Nephron (organoid): Measurements from ENCODE around the gene TREX2.

Source experiments
- H3K27ac Mint-ChIP-seq, 3 experiments: 2 replicates each; pipeline ENCODE4 v1.8.0; 2020; ENCODE audit warnings: mixed read lengths in 3 of 3, mild to moderate bottlenecking in 2 of 3, moderate library complexity in 1 of 3
- H3K27me3 Mint-ChIP-seq: 2 replicates; pipeline ENCODE4 v1.8.0; 2021; ENCODE audit warnings: low read depth, mild to moderate bottlenecking, moderate library complexity, mixed read lengths
- H3K36me3 Mint-ChIP-seq: 2 replicates; pipeline ENCODE4 v1.8.0; 2020; ENCODE audit warnings: low read depth, mixed read lengths
- H3K4me1 Mint-ChIP-seq: 2 replicates; pipeline ENCODE4 v1.8.0; 2020; ENCODE audit warnings: mixed read lengths
- H3K4me3 Mint-ChIP-seq, 3 experiments: 2 replicates each; pipeline ENCODE4 v1.8.0; 2020; ENCODE audit warnings: mild to moderate bottlenecking in 3 of 3, mixed read lengths in 3 of 3, moderate library complexity in 2 of 3
- H3K9me3 Mint-ChIP-seq: 2 replicates; pipeline ENCODE4 v1.8.0; 2020; ENCODE audit warnings: mixed read lengths
- CTCF ChIP-seq, 3 experiments: fragments of 200-600 bp; sonication (generic); IDR thresholded peaks; one replicate each; pipeline ENCODE4 v1.5.0; 2021; ENCODE audit warnings: antibody characterized with exemption in 3 of 3; ENCODE audit not compliant: unreplicated experiment in 3 of 3

TREX2 gene

GRCh38 chrX:153475271-153475670 lies 29.4 kb upstream of the TREX2 start:
- peaks cover 20% of the 10 kb centered on the region for H3K4me1 Mint-ChIP-seq
- no peaks in the 10 kb centered on the region for H3K27me3 Mint-ChIP-seq
- no peaks in the 10 kb centered on the region for H3K36me3 Mint-ChIP-seq
- TF ChIP-seq CTCF (IDR thresholded peaks at IDR 0.05; ENCODE audit: unreplicated experiment in 3 of 3), result no peak
- H3K9me3 Mint-ChIP-seq, result peaks cover 12% of the 10 kb centered on the region
- H3K4me3 Mint-ChIP-seq, result peak overlapping the region in 1 of 3 experiments; percentile 32
- H3K27ac Mint-ChIP-seq, result peak overlapping the region; percentile 57 to 88 (median 70)

- Mint-ChIP-seq H3K4me3 (no peak overlapping the region), H3K27me3 (no peaks in the 10 kb centered on the region), H3K4me1 (peaks cover 20% of the 10 kb centered on the region), H3K36me3 (no peaks in the 10 kb centered on the region), H3K27ac (peak overlapping the region in 1 of 3 experiments; percentile 88), H3K9me3 (peaks cover 12% of the 10 kb centered on the region)
- TF ChIP-seq CTCF (IDR thresholded peaks at IDR 0.05; ENCODE audit: unreplicated experiment in 3 of 3), result no peak
These were observed 28.9 kb upstream of the TREX2 start for GRCh38 chrX:153474718-153475117.

- peaks cover 12% of the 10 kb centered on the region for H3K9me3 Mint-ChIP-seq
- no peaks in the 10 kb centered on the region for H3K36me3 Mint-ChIP-seq
- peak overlapping the region in 2 of 3 experiments; percentile 44 to 93 for H3K27ac Mint-ChIP-seq
- no peak for TF ChIP-seq CTCF (IDR thresholded peaks at IDR 0.05; ENCODE audit: unreplicated experiment in 3 of 3)
- peaks cover 20% of the 10 kb centered on the region for H3K4me1 Mint-ChIP-seq
- H3K4me3 Mint-ChIP-seq, result peak overlapping the region in 1 of 3 experiments; percentile 52
- no peaks in the 10 kb centered on the region for H3K27me3 Mint-ChIP-seq
These were observed 28.4 kb upstream of the TREX2 start for GRCh38 chrX:153474266-153474665.

GRCh38 chrX:153473126-153473525 lies 27.3 kb upstream of the TREX2 start:
- peaks cover 12% of the 10 kb centered on the region for H3K9me3 Mint-ChIP-seq

GRCh38 chrX:153471663-153472280 lies 25.9 kb upstream of the TREX2 start:
- H3K4me1 Mint-ChIP-seq, result peaks cover 20% of the 10 kb centered on the region
- peaks cover 16% of the 10 kb centered on the region for H3K9me3 Mint-ChIP-seq
- H3K36me3 Mint-ChIP-seq, result peaks cover 3% of the 10 kb centered on the region
- H3K27ac Mint-ChIP-seq, result peak overlapping the region; percentile 86 to 95 (median 93)
- no peak for TF ChIP-seq CTCF (IDR thresholded peaks at IDR 0.05; ENCODE audit: unreplicated experiment in 3 of 3)
- peak overlapping the region in 1 of 3 experiments; percentile 42 for H3K4me3 Mint-ChIP-seq
- no peaks in the 10 kb centered on the region for H3K27me3 Mint-ChIP-seq

More at GRCh38 chrX:153473126-153473525, 27.3 kb upstream of the TREX2 start:
- H3K4me1 Mint-ChIP-seq, result peaks cover 20% of the 10 kb centered on the region
- H3K27me3 Mint-ChIP-seq, result no peaks in the 10 kb centered on the region
- H3K36me3 Mint-ChIP-seq, result no peaks in the 10 kb centered on the region
- TF ChIP-seq CTCF (IDR thresholded peaks at IDR 0.05; ENCODE audit: unreplicated experiment in 3 of 3), result no peak
- peak overlapping the region; percentile 22 to 53 (median 42) for H3K4me3 Mint-ChIP-seq
- H3K27ac Mint-ChIP-seq, result peak overlapping the region; percentile 67 to 93 (median 86)
